C1 segment of cervical spinal cord (tissue), 14 donors: ENCODE results near the gene SMCO1.
"Not testable (repeated sequence)": the region's sequence is repeated elsewhere in the genome, so short reads cannot be mapped to it uniquely, and the experiment has no call there.

Experiments used
- DNase-seq, 14 donors: peaks; one replicate each; lab custom pipeline; 2025; lab: John Stamatoyannopoulos, UW

SMCO1 gene

DNA sequence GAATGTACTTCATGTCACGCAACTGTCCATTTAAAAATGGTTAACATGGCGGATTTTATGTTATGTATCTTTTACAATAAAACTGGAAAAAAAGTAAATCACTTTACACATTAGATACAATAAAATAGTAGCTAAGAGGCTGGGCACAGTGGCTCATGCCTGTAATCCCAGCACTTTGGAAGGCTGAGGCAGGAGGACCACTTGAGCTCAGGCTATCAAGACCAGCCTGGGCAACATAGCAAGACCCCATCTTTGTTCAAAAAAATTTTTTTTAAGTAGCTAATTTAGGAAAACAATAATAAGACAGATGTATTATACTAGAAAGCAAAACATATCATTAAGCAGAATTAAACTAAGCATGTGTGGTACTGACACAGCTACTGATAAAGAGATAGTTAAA is 23.1 kb downstream of the SMCO1 start:
- no peak for DNase-seq

DNA sequence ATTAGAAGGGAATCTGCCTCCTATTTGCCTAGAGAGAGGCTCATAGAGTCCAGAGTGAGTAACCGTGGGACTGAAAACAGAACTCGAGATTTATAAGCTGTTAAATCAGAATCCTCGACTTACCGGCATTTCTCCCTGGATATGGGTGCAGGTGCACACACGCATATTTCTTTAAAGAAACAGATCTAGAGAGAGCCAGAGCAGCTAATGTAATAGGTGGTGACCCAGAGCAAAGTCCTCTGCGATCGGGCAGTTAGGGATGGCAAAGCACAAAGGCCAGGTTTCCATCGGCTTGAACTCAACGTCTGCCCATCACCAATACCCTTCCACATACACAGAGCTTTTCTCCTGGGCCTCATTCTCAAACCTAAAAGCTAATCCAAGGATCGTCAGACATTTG is 25.4 kb downstream of the SMCO1 start:
- DNase-seq = no peak

- no peak for DNase-seq
Observed at GRCh38 chr3:196486263-196486662, 28.9 kb downstream of the SMCO1 start.

DNA sequence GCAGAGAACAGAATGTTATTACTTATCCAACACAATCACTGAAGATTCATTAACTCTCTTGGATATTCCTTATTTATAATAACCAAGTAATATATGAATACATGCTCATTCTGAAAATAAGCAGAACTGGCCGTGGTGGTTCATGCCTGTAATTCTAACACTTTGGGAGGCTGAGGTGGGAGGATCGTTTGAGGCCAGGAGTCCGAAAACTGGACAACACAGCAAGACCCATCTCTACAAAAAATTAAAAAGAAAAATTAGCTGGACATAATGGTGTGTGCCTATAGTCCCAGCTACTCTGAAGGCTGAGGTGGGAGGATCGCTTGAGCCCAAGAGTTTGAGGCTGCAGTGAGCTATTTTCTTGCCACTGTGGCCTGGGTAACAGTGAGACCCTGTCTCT is 37.5 kb downstream of the SMCO1 start:
- DNase-seq = no peak

GRCh38 chr3:196472286-196472685 is 42.9 kb downstream of the SMCO1 start:
- DNase-seq = no peak

DNA sequence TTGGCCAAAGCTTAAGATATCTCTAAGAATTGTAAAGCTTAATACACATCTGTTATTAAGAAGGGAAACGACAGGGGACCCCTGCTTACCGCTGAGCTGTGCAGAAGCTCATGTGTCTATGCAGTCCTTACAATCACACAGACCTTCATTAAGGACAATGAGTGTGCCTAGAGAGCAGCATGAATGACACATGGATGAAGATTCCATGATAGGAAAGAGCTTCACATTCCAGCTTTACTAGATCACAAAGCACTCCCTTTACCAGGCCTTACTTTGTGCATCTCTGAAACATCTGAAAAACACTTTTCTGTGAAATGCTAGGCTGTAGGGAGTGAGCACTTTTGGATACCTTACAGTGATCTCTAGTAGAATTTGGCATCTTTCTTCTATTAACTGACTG is 43.6 kb downstream of the SMCO1 start:
- DNase-seq = no peak

DNA sequence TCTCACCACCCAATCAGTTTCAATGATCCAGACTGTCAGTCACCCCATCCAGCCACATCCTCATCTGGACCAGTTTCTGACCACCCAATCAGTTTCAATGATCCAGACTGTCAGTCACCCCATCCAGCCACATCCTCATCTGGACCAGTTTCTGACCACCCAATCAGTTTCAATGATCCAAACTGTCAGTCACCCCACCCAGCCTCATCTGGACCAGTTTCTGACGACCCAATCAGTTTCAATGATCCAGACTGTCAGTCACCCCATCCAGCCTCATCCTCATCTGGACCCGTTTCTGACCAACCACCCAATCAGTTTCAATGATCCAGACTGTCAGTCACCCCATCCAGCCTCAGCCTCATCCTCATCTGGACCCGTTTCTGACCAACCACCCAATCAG is 45.0 kb downstream of the SMCO1 start:
- DNase-seq = not testable (repeated sequence)

- DNase-seq = no peak
Observed at GRCh38 chr3:196463804-196464203, 51.3 kb downstream of the SMCO1 start.

GRCh38 chr3:196463478-196463756 is 51.7 kb downstream of the SMCO1 start:
- DNase-seq = no peak

GRCh38 chr3:196462680-196463477 is 52.3 kb downstream of the SMCO1 start:
- DNase-seq = not testable (repeated sequence)

DNA sequence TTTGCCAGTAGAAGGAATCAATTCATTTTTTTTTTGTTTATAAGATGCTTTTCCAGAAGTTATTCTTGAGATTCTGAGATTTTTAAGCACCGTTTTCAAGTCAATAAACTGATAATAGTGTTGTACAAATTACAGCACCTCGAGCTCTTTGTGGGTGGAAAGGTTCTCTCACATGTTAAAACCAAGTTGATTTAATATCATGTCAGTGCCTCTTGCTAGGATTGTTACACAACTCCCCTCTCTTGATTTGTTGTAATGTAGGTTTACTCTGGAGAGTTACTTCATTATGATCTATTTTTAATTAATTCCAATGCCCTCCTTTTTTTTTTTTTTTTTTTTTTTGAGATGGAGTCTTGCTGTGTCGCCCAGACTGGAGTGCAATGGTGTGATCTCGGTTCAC is 57.1 kb downstream of the SMCO1 start:
- no peak for DNase-seq

DNA sequence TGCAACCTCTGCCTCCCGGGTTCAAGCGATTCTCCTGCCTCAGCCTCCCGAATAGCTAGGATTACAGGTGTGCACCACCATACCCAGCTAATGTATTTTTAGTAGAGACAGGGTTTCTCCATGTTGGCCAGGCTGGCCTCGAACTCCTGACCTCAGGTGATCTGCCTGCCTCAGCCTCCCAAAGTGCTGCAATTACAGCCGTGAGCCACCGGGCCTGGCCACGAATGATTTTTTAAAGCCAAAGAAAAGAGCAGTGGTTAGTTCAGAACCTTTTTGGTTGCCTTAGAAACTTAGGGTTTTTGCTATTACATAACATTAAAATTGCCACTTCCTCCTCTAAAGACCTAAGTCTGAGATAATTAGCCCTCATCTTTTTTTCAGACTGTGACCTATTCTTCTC is 57.7 kb downstream of the SMCO1 start:
- not testable (repeated sequence) for DNase-seq
